SK-N-MC (cell line): ENCODE data around the gene C1orf174.

ENCODE experiments used
- EZH2 ChIP-seq: fragments of 200-600 bp; sonication (generic); IDR thresholded peaks from one replicate; pipeline ENCODE4 v1.6.1; 2017; ENCODE audit warnings: antibody characterized with exemption
- FOXP2 ChIP-seq: optimal IDR thresholded peaks from 2 replicates; pipeline ENCODE3; 2011; ENCODE audit warnings: mild to moderate bottlenecking, moderate library complexity; ENCODE audit not compliant: insufficient read depth; ENCODE audit errors: extremely low read length, control extremely low read depth
- POLR2AphosphoS5 ChIP-seq: IDR thresholded peaks from 2 replicates; pipeline ENCODE4 v1.6.1; 2012; ENCODE audit warnings: mild to moderate bottlenecking, low read depth, low read length, borderline replicate concordance

- TF ChIP-seq POLR2AphosphoS5 = no peak
- TF ChIP-seq EZH2 = no peak
- no peak for TF ChIP-seq FOXP2
Observed at GRCh38 chr1:3945222-3945621, 45.1 kb upstream of the C1orf174 start.
